HFFc6 (cell line): Measurements from ENCODE around the gene FAT4. TPM values are rescaled to one million over a fixed set of nuclear protein-coding genes. Genes with fewer than 3 reads are reported as not detected.

Source experiments
- DNase-seq: peaks from one replicate; pipeline ENCODE4 v3.0.0-alpha.2; 2018
- H3K27ac Mint-ChIP-seq: 2 replicates; pipeline ENCODE4 v1.8.0; 2020; ENCODE audit warnings: mild to moderate bottlenecking, mixed read lengths
- H3K27me3 Mint-ChIP-seq: 2 replicates; pipeline ENCODE4 v1.8.0; 2021; ENCODE audit warnings: mild to moderate bottlenecking, moderate library complexity, mixed read lengths; ENCODE audit not compliant: insufficient read depth
- H3K36me3 Mint-ChIP-seq: 2 replicates; pipeline ENCODE4 v1.8.0; 2021; ENCODE audit warnings: low read depth, mixed read lengths
- H3K4me1 Mint-ChIP-seq: 2 replicates; pipeline ENCODE4 v1.8.0; 2020; ENCODE audit warnings: low read depth, mixed read lengths
- H3K4me3 Mint-ChIP-seq: 2 replicates; pipeline ENCODE4 v1.8.0; 2020; ENCODE audit warnings: mild to moderate bottlenecking, moderate library complexity, mixed read lengths
- H3K9me3 Mint-ChIP-seq: 2 replicates; pipeline ENCODE4 v1.8.0; 2020; ENCODE audit warnings: mild to moderate bottlenecking, mixed read lengths
- total RNA-seq, 6 experiments: library from RNA; stranded (reverse); fragmentation: NEBNext Ultra II Directional; extraction: Animal tissue kit (Norgen Biotek cat#: 25700); gene quantifications; 2 replicates in 1 of 6; 3 replicates in 5 of 6; pipeline ENCODE4 v1.2.3, GENCODE V29; 2021
- TF ChIP-seq, protein P1 (sequence below): fragments of 200-600 bp; sonication (generic); IDR thresholded peaks from 2 replicates; pipeline ENCODE4 v1.5.0; 2021; ENCODE audit warnings: antibody characterized with exemption, mild to moderate bottlenecking

FAT4 gene
- total RNA-seq, 6 experiments from 2014 or later: 11.1 to 18.4 (median 12.8) TPM

DNA sequence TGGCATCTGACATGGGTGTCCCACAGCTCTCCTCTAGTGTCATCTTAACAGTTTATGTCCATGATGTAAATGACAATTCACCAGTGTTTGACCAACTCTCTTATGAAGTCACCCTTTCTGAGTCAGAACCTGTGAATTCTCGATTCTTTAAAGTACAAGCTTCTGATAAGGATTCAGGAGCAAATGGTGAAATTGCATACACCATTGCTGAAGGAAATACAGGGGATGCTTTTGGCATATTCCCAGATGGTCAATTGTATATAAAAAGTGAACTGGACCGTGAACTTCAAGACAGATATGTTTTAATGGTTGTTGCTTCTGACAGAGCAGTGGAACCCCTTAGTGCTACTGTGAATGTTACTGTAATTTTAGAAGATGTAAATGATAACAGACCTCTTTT lies 4.6 kb downstream of the FAT4 start:
- no peaks in the 10 kb centered on the region for H3K9me3 Mint-ChIP-seq
- no peak for DNase-seq
- H3K27ac Mint-ChIP-seq: no peak overlapping the region
- H3K4me3 Mint-ChIP-seq: peak overlapping the region; percentile 93; the same call in 1 of the 2 replicates
- peaks cover 41% of the 10 kb centered on the region for H3K36me3 Mint-ChIP-seq
- H3K4me1 Mint-ChIP-seq: peaks cover 77% of the 10 kb centered on the region
- TF ChIP-seq, protein P1, sequence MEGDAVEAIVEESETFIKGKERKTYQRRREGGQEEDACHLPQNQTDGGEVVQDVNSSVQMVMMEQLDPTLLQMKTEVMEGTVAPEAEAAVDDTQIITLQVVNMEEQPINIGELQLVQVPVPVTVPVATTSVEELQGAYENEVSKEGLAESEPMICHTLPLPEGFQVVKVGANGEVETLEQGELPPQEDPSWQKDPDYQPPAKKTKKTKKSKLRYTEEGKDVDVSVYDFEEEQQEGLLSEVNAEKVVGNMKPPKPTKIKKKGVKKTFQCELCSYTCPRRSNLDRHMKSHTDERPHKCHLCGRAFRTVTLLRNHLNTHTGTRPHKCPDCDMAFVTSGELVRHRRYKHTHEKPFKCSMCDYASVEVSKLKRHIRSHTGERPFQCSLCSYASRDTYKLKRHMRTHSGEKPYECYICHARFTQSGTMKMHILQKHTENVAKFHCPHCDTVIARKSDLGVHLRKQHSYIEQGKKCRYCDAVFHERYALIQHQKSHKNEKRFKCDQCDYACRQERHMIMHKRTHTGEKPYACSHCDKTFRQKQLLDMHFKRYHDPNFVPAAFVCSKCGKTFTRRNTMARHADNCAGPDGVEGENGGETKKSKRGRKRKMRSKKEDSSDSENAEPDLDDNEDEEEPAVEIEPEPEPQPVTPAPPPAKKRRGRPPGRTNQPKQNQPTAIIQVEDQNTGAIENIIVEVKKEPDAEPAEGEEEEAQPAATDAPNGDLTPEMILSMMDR: no peak
- H3K27me3 Mint-ChIP-seq: 0 out of 2 replicates have a peak, but pooled peaks cover 1% of the 10 kb centered on the region

DNA sequence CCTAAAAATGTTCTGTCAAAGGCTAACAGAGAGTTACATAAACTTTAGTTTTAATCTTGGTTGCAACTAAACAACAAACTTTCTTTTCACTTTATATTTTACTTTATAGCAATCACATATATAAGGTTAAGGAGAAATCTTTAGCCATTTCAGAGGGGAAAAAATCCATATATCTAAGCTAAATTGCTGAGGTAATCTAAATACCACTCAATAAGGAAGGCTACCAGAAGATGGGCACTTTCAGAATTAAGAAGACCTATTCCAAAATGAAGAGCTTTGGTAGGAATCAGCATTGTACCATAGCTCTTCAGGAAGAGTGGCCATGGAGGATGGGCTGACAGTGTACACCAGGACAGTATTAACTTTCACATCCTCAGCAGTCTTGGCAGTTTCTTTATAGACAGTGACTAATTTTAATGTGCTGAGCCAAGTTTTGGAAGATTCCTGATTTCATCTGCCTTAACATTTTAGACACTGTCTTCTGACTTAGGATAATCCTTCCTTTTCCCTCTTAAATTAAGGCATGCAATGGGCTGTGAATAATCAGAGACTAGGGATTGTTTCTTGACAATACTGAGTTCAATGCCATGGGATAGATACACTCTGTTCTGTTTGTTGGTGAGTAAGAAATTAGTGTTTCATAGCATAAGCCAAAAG lies 7.1 kb downstream of the FAT4 start:
- TF ChIP-seq, protein P1: no peak
- no peaks in the 10 kb centered on the region for H3K27me3 Mint-ChIP-seq
- peak overlapping the region; percentile 69 for H3K27ac Mint-ChIP-seq
- DNase-seq: peak; percentile 58
- peaks cover 41% of the 10 kb centered on the region for H3K36me3 Mint-ChIP-seq
- H3K4me3 Mint-ChIP-seq: peak overlapping the region; percentile 82
- no peaks in the 10 kb centered on the region for H3K9me3 Mint-ChIP-seq
- peaks cover 84% of the 10 kb centered on the region for H3K4me1 Mint-ChIP-seq

DNA sequence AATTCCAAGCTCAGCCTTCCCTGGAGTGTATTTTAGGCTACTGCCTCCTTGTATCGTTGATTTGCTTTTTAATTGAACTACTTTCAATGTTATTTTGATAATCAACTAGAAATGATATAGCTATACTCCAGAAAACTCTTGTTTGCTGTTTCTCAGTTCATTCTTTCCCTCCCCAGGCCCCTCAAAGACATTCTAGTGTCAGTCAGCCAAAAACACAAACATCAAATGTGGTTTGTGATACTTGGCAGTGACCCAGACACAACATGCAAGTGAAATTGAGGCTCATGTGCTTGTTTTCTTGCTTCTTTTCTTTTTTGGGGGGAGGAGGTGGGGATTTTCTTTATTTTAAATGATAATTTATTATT lies 7.6 kb downstream of the FAT4 start:
- DNase-seq: peak; percentile 13
- H3K4me1 Mint-ChIP-seq: peaks cover 81% of the 10 kb centered on the region
- no peaks in the 10 kb centered on the region for H3K9me3 Mint-ChIP-seq
- peaks cover 40% of the 10 kb centered on the region for H3K36me3 Mint-ChIP-seq
- TF ChIP-seq, protein P1: no peak
- H3K4me3 Mint-ChIP-seq: peak overlapping the region; percentile 82
- peak overlapping the region; percentile 69 for H3K27ac Mint-ChIP-seq
- H3K27me3 Mint-ChIP-seq: no peaks in the 10 kb centered on the region

DNA sequence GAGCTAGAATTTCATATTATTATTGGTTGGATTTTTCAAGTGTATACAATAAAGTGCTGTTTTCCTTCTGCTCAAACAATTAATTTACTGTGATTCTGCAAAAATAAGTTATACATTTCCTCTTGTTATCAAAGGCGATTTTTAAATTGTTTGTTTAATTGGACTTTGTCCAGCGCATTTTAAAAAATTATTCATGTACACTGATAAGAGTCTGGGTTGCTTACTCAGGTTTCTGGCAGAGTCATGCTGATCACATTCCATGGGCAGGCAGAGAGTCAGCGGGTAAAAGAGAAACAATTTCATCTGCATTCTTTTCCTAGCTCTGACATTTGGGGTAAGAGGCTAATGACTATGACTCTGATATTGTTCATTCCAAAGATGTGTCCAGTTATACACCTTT lies 8.9 kb downstream of the FAT4 start:
- no peaks in the 10 kb centered on the region for H3K27me3 Mint-ChIP-seq
- DNase-seq: peak; percentile 50
- TF ChIP-seq, protein P1: no peak
- H3K36me3 Mint-ChIP-seq: peaks cover 27% of the 10 kb centered on the region
- peak overlapping the region; percentile 68 for H3K27ac Mint-ChIP-seq
- peaks cover 69% of the 10 kb centered on the region for H3K4me1 Mint-ChIP-seq
- peak overlapping the region; percentile 82 for H3K4me3 Mint-ChIP-seq
- no peaks in the 10 kb centered on the region for H3K9me3 Mint-ChIP-seq

DNA sequence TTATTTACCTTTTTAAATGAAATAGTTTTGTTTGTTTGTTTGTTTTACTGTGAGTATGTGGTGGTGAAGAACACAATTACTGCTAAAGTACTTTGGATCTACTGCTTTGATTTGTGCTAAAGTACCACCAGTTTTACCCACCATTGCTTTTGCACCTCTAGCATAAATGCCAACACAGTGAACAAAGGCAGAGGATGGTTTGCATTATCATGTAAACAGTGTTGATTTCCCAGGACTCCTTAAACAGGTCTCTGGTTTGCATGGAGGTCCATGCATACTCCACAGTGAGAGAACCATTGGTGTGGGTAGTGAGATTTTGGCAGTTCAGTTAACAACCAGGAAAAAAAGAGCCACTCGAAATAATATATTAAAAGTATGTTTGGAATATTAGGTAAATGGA lies 11.0 kb downstream of the FAT4 start:
- TF ChIP-seq, protein P1: no peak
- no peaks in the 10 kb centered on the region for H3K9me3 Mint-ChIP-seq
- peaks cover 48% of the 10 kb centered on the region for H3K4me1 Mint-ChIP-seq
- H3K36me3 Mint-ChIP-seq: peaks cover 8% of the 10 kb centered on the region
- no peak for DNase-seq
- no peaks in the 10 kb centered on the region for H3K27me3 Mint-ChIP-seq
- no peak overlapping the region for H3K27ac Mint-ChIP-seq
- H3K4me3 Mint-ChIP-seq: no peak overlapping the region
